CD4-positive, alpha-beta T cell treated with Interleukin-15 for 1 hour (primary cell): ENCODE measurements around the gene RECQL5.

Source experiments
- DNase-seq: peaks from one replicate; pipeline ENCODE4 v3.0.0-alpha.2; 2020

RECQL5 gene

DNA sequence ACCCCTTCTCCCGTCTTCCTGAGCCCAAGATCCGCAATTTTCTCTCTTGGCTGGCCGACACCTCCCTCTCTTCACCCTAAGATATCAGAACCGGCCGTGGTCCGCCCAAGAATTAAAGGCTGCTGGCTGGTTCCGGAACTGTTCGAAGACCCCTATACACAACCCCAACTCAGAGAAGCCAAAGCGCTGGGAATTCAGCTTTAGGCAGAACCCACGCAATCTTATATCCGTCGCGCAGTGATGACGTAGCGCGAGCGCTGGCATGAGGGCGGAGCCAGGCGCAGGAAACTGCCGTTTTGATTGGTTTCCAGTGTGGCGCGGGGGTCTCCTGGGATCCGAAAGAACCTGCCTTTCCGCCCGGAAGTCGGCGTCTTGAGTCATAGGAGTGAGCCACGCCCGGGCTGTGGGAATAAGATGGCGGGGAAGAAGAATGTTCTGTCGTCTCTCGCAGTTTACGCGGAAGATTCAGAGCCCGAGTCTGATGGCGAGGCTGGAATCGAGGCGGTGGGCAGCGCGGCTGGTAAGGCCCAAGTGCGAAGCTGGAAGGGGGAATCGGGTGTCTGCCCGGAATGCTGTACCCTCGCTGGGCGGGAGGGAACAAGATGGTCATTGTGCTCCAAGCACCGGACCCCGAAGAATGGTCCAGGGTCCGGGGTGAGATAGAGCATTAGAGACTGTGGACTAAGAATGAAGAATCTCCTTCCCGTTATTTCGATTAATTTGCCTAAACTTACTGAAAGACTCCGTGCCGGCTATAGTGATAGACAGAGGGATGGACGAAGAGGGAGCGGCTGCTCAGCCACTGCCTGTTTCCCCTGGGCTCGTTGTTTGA lies at the start of gene RECQL5, which contains the start of gene SAP30BP:
Gene RECQL5, minus strand, starts transcription at position 196 of the 832 bp plus-strand sequence. CDS start 597 bp downstream, outside the sequence.
Gene SAP30BP, plus strand, starts transcription at position 380 of the 832 bp plus-strand sequence. Its CDS starts 35 bp downstream, at position 415.
- DNase-seq: peak; percentile 96

DNA sequence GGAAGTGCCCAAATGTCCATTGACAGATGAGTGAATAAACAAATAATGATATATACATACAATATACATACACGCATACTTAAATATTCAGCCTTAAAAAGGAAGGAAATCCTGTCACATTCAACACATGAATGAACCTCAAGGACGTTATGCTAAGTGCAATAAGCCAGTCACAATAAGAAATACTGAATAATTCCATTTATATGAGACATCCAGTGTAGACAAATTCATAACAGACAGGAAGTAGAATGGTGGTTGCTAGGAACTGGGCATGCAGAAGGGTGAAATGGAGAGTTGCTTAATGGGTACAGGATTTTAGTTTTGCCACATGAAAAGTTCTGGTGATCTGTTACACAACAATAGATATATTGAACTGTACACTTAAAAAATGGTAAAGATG lies 45.5 kb upstream of the RECQL5 start:
- no peak for DNase-seq

DNA sequence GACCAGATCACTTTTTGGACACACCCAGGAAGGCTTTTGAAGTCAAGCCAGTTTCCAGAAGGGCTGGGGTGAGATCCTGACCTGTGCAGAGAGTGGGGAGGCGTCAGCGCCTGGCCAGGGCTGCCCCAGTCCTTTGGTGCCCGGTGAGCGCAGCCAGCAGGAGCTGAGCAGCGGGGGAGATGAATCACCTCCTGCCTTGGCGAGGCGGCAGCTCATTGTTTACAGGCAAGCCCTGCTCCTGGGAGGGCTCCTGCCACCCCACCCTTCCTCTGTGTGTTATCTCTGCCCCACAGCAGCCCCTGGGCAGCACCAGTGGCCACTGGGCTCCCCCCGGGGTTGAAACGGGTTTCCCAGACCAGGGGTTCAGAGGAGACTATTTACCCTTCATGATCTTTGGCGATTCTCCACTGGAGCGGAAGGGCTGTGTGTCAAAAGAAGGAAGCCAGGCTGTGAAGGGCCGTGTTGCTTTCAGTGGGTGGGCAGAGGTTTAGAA lies 40.2 kb upstream of the RECQL5 start:
- DNase-seq: no peak

DNA sequence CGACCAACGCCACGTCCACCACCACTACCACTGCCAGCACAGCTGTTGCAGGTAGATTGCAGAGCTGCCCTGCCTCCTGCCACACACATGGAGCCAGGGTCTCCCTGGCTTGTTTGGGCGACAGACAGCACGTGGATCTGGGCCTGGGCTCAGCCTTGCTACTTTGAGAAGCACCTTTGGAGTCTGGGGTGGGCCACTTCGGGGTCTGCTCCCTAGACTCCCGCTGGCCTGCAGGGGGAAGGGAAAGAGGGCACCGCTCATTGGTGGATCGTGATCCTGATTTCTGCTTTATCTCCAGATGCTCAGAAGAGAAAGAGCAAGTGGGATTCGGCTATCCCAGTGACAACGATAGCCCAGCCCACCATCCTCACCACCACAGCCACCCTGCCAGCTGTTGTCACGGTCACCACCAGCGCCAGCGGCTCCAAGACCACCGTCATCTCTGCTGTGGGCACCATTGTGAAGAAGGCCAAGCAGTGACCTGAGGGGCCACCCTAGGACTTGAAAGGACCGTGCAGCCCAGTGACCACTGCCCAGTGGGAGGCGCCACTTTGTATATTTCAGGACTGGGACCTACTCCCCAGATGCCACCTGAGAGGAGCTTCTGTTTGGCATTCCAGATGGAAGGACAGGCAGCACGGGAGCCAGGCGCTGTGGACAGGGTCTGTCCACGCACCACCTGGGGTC lies 39.2 kb upstream of the RECQL5 start:
- DNase-seq: no peak

DNA sequence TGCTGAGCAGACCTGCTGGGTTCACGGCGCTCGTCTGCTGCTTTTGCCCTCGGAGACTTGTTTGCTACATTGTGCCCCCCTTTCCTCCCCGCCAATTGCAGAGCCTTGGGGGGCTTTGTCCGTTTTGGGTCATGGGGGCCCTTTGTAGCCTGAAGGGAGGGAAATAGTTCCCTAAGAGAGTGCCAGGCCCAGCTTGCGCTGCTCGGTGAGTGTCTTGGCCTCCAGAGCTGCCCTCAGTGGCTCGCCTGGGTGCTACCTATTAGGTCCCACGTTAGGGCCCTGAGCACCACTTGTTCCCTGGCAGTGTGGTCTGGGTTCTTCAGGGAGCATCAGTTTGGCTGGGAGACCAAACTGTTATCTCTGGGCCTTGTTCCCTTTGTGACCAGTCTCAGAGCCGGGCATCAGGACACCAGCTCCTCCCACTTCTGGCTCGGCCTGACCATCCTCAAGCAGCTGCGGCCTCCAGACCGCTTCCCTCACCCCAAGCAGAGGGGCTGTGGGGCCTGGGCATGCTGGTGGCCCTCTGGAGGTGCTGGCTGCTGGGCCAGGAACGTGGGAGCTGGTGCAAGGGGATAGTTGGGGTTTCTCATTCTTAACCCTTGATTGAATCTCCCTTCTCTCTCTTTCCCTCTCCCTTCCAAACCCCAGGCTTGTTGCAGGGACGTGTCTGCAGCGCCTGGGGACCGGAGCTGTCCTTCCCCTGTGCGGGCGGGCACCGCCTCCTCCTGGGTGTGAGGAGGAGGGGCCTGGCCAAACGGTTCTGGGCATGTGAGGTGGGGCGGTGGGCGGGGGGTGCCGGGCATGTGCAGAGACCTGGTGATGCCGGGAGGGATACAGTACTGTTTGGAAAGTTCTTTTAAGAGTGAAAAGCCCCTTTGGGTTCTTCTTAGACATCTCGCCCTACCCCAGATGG lies 38.3 kb upstream of the RECQL5 start:
- DNase-seq: no peak

DNA sequence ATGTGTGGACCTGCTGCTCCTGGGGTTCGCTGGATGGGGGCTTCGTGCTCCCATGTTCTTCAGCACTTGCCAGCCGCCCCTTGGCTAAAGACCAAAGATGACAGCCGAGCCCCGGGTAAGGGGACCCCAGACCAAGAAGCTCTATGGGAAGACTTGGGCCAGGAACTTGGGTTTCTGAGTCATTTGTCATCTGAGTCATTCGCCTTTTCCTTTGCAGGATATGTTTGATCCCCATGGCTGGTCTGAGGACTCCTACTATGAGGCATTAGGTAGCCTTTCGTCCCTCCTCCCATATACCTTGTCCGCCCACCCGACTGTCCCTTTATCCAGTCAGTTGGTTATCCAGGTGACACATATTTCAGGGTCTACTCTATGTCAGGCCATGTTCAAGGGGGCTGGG lies 36.6 kb upstream of the RECQL5 start:
- DNase-seq: no peak

DNA sequence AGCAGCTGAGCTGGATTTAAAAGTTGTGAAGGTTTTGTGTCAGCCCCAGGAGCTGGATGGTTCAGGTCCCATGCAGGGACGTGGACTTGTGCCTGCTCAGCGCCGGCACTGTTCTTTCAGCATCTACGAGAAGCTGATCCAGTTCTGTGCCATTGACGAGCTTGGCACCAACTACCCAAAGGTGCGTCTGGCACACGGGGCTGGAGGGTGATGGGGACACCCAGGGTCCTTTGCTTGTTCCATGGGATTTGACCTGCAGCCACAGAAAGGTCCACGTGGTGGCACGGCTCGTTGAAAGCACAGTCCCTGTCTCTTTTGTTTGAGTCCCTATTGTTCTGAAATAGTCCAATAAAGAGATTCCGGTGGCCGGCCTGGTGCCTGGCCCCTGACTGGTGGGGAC lies 36.2 kb upstream of the RECQL5 start:
- no peak for DNase-seq

DNA sequence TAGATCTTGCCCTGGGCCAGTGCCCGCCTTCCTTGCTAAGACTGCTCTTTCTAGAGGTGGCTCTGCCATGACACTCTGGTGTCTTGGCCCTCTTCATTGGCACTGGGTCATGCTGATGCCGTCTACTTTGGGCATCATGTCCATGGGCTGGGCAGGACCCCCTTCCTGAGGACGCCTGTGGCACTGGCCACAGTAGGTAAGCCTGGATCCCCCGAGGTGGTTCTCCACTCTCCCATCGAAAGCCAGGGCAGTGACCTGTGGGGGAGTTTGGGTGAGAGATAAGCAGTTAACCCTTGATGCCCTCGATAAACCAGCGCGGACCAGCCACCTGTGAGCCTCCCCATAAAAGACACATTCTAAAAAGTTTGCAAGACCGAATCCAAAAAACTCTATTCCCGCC lies 34.3 kb upstream of the RECQL5 start:
- DNase-seq: no peak

DNA sequence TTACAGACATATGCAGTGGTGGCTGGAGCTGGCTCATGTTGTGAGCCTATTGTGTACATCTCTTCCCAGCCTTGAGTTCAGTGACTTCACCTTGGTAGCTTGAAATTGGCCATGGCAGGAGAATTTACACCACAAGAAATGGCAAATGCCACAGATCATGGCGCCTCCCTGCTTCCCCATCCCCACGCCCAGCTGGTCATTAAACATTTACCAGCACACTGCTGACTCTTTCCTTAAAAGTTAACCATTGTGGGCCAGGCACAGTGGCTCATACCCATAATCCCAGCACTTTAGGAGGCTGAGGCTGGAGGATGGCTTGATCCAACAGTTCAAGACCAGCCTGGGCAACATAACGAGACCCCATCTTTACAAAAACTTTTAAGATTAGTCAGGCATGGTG lies 31.7 kb upstream of the RECQL5 start:
- DNase-seq: no peak

DNA sequence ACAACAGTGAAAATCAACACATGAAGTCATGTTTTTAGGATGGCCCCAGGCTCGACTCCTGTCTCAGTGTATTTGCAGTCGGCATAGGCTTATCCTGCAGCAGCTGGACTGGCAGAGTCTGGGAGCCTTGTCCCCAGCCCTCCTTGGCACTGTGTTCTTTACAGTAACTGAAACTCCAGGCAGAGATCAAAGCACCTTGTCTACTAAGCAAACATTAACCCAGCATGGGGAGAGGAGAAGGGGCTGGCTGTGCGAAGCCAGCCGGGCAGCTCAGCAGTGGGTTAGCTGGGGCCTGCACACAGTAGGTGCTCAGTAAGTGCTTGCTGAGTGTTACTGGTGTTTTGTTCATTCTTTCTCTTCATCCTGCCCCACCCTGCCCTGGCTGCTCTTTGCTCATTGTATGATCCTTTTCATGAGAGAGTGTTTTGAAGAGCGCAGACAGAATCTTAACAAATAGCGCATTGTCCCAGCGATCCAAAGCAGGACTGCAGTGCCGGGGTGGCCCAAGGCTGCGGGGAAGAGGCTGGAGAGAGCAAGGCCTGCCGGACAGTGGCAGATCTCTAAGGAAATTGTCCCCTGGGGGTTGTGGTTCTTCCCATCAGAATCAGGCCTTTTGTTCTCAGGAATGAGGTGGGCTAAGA lies 30.8 kb upstream of the RECQL5 start:
- DNase-seq: no peak

DNA sequence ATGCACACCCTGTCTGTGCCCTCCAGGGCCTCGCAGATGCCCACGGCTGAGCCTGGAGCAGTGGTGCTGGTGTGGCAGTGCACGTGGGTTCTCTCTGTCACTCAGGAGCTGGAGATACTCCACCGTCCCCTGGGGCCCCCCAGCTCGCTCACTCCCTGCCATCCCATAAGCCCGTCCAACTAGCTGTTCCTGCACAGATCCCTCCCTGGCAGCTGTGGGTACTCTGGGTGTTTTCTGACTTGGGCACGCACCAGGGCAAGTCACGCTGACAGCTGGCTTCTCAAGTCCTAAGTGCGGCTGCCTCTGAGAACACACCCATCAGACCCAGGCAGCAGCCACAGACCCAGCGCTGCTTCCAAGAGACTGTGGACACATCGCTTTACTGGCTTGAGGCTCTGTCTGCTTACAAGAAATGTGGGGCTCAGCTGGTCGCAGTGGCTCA lies 28.9 kb upstream of the RECQL5 start:
- DNase-seq: no peak

DNA sequence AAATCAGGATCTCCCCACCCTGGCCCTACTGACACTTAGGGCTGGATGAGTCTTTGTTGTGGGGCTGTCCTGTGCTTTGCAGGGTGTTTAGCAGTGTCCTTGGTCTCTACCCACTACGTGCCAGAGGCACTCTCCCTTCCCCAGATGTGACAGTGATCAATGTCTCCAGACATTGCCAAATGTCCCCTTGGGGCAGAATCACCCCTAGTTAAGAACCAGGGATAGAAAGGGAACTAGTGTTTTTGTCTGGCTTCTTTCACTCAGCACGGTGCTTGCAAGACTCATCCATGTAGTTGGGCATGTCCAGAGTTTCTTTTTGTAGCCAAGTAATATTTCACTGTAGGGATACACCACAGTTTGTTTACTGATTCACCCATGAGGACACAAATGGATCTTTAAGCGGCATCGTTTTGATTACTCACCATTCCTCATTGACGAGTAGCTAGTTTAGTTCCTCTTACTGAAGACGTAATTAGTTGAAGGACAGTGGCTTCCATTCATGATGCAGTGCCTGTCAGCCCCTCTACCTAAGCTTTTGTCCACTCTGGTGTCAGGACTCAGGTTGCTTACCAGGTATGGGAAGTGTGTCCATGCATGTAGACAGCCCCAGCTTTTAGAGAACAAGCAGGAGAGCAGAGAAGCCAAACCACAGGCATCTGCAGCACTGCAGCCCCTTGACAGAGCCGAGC lies 28.3 kb upstream of the RECQL5 start:
- DNase-seq: no peak

DNA sequence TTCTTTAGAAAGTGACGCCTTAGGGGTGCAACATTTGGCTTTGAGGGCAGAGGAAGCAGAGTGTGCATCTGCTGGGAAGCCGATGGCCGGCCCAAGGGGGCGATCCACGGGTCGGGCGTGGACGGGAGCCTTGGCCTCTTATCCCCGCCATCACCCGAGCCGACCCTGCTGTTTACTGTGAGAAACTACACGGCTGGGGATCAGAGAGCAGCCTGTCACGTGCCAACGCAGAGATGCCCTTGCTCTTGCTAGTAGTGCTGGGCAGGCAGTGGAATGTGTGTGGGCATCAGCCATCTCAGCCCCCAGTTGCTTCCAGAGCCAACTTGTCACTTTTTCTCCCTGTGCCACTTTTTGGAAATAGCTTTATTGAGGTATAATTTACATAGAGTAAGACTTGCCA lies 27.6 kb upstream of the RECQL5 start:
- no peak for DNase-seq

DNA sequence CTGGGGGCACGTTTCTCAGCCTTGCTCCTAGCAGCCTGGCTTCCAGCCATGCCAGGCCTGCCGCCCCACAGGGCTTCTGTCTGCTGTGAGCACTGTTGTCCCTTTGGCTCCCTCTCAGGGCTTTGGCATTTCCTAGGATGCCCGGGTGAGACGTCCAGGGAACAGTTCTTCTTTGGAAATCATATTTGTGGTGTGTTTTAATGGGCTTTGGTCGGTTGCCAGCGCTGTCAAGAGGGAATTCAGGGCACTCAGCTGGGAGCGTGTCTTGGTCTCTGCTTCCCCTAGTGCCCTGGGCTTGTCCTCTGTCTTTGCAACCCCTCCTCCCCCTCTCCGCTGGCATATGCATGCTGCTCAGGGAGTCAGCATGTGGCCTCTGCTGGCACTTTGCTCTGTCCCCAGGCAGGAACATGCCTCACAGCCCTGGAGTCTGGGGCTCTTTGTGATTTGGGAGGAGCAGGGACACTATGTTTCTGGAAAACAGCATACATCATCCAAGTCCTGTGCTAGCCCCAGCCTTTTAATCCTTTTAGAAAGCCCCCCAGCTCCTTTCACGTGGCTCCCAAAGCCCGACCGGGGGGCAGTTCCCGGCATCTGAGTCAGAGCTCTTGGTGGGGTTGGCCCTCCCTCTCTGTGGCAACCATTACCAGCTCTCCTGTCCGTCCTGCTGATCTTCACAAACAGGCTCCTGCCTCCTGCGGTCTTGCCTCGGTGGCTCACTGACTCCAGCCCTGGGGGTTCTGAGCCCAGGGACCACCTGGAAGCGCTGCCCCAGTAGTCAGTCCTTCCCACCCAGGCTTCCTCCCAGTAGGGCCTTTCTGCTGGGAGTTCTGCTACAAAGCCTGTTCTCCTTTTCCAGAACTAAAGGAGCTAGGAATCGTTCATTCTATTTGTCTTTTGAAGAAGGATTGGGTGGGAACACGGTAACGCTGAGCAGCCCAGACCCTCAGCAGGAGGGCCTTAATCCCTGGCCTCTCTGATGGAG lies 26.8 kb upstream of the RECQL5 start:
- no peak for DNase-seq

DNA sequence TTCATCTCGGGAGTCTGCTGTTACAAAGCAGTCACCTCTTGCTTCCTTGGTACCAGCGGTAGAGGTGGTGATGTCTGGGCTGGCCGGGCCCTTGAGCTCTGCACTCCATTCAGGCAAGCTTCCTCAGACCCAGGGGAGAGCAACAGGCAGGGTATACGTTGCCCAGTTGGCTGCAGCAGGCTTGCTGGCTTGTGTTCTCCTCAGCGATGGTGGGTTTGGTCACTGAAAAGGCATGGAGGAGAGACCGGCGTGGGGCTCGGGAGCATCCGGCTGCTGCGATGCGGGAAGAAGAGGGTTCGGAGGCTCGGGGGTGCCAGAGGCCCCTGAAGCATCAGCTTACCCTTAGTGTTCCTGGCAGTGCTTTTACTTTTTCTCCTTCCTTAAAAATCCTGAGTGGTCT lies 26.0 kb upstream of the RECQL5 start:
- no peak for DNase-seq

DNA sequence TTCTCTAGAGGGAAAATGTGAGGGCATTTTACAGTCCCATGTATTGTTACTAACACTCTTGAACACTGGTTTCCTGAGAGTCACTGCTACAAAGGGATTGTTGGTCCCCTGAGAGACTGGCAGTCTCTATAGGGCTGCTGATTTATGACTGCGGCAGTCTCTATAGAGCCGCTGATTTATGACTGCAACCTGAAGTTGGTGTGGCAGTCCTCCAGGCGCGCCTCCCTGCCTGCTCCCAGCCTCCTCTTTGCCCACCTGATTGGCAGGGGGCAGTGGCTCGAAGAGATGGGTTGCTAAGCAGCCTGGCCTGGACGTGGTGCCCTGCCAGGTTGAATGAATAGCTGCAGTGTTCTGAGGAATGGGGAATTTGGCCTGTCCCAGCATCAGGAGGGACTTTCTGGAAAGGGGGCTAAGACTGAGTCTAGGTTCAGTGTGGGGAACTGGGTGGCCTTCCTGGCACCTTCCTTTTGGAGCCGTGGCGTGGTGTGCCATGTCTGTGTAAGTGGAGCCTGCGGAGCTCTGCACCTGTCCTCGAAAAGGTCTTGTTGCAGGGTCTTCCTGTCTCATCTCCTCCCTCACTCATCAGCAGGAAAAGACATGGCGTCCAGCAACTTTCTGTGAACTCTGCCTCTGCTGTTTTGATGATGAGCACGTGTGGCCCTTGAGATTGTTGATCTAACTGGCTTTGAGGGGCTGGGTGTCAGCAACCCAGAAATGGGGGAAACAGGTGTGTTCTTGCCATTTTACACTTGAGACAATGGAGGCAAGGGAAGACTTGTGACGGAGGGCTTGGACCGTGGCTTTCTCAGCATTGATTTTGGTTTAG lies 25.1 kb upstream of the RECQL5 start:
- no peak for DNase-seq

DNA sequence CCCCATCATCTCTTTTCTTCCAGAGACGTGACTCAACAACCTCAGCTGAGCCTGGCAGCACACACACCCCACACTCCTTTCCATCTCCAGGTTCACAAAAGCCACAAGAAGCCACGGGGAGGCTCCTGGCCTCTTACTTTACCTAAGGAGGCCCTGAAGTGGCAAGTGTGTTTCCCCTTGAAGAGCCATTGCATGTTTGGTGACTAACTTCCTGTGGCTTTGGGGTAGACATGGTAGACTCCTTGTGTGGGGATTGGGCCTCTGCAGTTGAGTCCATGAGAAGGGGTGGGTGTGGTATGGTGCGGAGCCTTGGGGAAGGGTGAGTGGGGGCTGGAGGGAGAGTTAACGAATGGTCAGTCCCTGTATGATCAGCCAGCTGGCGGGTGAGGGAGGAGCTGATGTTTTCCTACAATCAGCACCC lies 24.4 kb upstream of the RECQL5 start:
- no peak for DNase-seq

DNA sequence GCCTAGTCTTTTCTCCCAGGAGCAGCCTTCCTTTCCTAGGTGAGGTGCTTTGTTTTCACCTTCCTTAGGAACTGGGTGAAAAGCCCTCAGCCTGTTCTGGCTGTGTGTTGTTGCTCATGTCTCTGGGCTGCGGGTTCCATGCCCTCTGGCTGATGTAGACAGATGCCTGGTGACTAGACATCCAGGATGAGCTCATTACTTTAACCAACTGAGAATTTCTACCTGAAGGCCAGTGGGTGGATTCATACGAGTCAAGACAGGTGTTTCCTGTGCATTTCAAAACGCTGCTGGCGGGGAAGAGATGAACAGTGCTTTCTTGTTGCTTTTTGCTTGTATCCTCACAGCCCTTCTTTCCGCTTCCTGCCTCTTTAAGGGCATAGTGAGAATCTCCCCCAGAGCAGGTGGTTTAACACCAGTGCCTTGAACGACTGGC lies 22.5 kb upstream of the RECQL5 start:
- DNase-seq: peak; percentile 55

DNA sequence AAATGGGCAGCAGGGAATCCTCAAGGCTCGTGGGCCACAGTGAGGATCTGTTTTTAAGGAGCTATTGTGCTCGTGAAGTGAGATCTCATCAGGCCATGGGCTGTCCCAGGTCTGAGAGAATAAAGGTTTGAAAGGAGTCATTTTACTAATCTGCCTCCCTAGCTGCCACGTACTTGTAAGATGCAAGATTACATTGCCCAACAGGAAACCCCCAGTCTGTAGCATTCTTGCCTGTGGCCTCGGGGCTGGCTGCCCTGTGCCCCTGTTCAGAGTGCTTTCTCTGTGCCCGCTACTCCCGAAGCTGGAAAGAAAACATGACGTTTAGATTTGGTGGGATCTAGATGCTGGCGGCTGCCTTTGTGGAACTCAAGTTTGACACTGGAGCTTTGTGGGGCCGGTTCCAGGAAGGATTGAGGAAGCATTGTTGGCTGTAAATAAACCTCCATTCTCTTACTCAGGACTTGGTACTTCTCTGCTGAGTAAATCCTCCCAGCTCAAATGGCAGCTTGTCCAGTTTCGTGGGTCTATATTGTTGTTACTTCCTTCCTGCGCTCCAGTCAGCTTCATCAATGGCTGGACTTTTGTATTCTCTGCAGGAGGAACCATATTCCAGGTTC lies 21.4 kb upstream of the RECQL5 start:
- DNase-seq: no peak
